ENCODE data around the gene TCP11X1.
"Not testable (repeated sequence)": the region's sequence is repeated elsewhere in the genome, so short reads cannot be mapped to it uniquely, and the experiment has no call there.

Gene TCP11X1

DNA sequence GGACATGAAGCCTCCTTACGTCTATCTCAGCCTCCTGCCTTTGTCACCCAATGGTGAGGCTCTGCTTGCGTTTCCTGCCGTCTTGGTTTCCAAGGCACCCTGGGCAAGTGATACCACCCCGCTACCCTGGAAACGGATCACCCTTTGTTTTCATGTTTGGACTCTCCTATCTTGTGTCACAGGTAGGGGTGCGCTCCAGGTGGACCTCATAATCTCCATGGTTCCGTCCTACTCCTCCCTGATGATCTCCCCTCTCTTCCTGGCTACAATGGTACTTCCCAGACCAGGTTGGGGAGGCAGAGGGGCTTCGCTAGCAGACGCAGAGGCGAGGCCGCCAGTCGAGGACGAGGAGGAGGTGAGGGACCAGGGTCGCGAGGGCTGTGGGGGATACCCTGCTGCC is at the start of gene TCP11X1:
Gene TCP11X1, plus strand, starts transcription at position 316 of the 400 bp plus-strand sequence.
- DNase-seq (ENCODE audit: low read depth) = not testable (repeated sequence)

DNA sequence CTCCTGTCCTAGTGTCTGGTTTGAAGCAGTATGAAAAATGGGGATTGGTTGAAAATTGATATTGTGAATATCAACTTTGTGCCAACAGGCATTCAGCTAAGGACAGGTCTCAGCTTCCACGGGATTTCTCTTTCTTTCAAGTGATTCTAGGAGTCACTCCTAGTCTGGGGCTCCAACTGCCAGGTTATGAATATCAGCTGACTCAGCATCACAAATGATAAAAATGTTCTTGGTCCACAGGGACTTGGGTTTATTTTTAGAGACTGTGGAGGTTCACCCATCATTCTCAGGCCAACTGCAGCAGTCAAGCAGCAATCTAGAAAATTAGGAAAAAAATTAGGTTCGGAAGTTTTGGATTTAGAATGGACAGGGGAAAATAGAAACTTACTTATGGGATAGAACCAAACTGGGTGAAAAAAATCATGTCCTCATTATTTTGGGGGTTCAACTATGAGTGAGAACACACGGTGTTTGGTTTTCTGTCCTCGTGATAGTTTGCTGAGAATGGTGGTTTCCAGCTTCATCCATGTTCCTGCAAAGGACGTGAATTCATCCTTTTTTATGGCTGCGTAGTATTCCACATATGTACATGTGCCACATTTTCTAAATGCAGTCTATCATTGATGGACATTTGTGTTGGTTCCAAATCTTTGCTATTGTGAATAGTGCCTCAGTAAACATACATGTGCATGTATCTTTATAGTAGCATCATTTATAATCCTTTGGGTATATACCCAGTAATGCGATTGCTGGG is 29.0 kb upstream of the TCP11X1 start:
- no peak for DNase-seq (ENCODE audit: low read depth)

DNA sequence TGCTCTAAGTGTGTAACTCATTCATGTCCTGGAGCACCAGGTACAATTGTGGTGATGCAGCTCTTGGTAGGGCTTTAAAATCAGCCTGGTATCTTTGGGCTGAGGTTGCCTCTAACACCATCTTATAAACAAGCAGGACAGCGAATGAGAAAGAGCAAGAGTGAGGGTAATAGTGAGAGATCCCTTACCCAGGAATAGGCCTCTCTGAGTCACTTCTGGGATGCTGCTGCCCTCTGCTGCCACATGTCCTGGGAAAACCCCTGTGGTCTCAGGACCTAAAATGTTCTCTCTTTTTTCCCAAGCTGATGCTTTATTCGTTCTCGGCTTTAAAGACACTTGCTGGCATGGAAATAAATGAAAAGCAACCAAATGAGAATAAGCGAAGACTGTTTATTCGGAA is 7.2 kb upstream of the TCP11X1 start:
- not testable (repeated sequence) for DNase-seq (ENCODE audit: low read depth)

DNA sequence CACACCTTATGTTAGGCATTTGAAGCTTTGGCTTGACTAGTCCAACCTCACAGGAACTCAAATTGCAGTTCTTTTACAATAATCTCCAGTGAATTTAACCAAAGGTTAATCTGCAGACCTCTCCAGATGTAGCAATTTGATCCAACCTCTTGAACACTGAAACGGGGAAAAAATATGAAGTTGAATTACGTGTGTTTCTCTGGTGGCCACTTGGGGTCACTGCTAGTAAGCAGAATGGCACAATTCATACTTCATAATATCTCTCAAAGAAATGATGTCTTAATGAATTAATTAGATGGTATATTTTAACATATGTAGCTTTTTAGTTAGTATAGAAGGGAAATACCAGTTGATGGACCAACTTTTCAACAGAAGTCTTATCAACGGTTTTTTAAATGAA is 1.4 kb downstream of the TCP11X1 start:
- DNase-seq (ENCODE audit: low read depth) = not testable (repeated sequence)

DNA sequence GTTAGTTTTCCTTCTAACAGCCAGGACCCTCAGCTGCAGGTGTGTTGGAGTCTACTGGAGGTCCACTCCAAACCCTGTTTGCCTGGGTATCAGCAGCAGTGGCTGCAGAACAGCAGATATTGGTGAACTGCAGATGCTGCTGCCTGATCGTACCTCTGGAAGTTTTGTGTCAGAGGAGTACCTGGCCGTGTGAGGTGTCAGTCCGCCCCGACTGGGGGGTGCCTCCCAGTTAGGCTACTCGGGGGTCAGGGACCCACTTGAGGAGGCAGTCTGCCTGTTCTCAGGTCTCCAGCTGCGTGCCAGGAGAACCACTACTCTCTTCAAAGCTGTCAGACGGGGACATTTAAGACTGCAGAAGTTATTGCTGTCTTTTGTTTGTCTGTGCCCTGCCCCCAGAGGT is 20.6 kb downstream of the TCP11X1 start:
- not testable (repeated sequence) for DNase-seq (ENCODE audit: low read depth)

DNA sequence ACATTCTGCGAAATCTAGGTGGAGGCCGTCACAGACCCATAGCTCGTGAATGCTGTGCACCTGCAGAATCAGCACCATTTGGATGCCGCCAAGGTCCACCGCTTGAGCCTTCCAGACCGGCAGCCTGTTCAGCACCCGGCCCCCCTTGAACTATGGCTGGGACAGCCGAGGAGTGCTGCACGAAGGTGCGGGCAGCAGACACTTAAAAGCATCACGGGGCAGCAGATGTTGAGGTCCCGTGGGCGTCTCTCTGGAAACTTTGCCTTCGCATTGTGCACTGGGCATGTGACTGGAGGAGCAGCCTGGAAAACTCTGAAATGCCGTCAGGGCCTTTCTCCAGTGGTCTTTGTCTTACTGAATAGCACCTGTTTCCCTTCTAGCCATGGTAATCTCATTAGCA is 25.2 kb downstream of the TCP11X1 start:
- DNase-seq (ENCODE audit: low read depth) = not testable (repeated sequence)

DNA sequence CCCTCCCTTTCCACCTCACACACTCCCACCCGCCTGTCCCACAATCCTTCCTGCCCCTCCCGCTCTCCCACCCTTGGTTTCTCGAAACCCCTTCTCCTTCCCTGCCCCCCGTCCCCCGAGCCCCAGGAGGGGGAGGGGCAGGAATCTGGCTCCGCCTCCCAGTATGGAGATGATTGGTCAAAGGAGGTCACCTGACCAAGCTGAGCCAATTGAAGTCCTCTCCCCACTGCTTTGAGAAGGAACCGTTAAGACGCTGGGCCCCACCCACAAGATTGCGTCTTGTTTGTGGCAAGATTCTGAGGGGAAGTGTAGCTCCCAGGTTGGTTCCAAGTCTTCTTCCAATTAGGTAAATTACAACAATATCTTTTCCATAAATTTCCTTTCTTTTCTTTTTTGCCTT is 31.8 kb downstream of the TCP11X1 start, which contains the start of gene NXF2:
Gene NXF2, plus strand, starts transcription at position 275 of the 400 bp plus-strand sequence. CDS start 59,912 bp downstream, outside the sequence.
- not testable (repeated sequence) for DNase-seq (ENCODE audit: low read depth)

DNA sequence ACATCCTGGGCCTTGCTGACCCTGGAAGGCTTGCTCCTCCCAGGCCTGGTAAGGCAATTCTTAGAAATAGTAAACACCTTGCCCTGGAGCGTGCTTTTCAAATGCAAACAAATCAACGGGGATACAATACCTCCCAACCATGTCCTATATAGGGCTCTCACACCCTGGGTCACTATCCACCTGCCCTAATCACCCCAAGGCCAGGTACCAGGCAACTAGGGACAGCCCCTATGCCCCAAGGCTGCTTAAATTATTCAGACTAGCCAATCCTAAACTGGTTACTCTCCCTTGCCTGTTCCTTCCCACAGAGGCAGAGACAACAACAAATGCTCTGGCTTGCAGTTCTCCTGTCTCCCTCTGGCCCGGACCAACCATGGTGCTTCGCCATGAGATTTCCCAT is 57.1 kb downstream of the TCP11X1 start:
- DNase-seq (ENCODE audit: low read depth) = not testable (repeated sequence)
